Activated CD8-positive, alpha-beta memory T cell treated with anti-CD3 and anti-CD28 coated beads for 36 hours (primary cell): ENCODE results near the gene SLC10A4. TPM values are rescaled to one million over a fixed set of nuclear protein-coding genes. Genes with fewer than 3 reads are reported as not detected.
"Not testable (repeated sequence)": the region's sequence is repeated elsewhere in the genome, so short reads cannot be mapped to it uniquely, and the experiment has no call there.

Source experiments
- CTCF ChIA-PET: fragments of 350-600 bp; sonication (Branson Sonifier 250); formaldehyde crosslinking; loops from one replicate; lab custom pipeline; 2021; ENCODE audit warnings: antibody characterized with exemption; lab: Charles Lee
- POLR2A ChIA-PET: fragments of 350-600 bp; sonication (Branson Sonifier 250); formaldehyde crosslinking; loops from one replicate; lab custom pipeline; 2021; ENCODE audit warnings: antibody characterized with exemption; lab: Charles Lee
- total RNA-seq, 2 experiments: library from RNA; stranded (reverse); gene quantifications; one replicate each; pipeline ENCODE4 v1.2.3, GENCODE V29; 2021

The SLC10A4 gene
- total RNA-seq = under 1 TPM in 1 of 2 experiments, not detected in 1; 0.11 TPM

DNA sequence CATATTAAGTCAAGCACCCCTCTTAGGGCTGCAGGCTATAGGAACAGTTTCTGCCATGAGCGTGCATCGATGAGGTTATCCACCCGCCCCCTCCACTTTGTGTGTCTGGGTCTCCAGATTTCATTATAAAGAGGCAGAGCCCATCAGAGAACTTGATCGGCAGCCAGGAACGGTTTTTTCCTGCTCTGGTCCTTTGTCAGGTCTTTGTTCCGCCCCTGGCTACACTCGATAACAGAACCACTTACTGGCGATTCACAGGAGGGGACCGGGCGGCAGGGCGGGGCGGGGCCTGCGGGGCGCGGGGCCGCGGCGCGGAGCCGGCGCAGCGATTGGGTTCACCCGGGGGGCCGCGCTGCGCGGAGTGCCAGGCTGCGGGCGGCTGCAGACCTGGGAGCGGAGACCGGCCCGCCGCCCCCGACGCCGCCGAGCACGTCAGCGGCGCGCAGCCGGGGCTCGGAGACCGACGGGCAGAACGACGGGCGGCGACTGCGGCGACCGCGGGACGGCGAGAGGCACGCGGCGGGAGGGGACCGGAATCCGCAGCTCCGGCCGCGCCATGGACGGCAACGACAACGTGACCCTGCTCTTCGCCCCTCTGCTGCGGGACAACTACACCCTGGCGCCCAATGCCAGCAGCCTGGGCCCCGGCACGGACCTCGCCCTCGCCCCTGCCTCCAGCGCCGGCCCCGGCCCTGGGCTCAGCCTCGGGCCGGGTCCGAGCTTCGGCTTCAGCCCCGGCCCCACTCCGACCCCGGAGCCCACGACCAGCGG lies at the start of gene SLC10A4:
TSS of gene SLC10A4 (plus strand) at position 338 of the 771 bp plus-strand sequence. CDS start at position 557, 219 bp downstream.
- POLR2A ChIA-PET = no interaction called here

DNA sequence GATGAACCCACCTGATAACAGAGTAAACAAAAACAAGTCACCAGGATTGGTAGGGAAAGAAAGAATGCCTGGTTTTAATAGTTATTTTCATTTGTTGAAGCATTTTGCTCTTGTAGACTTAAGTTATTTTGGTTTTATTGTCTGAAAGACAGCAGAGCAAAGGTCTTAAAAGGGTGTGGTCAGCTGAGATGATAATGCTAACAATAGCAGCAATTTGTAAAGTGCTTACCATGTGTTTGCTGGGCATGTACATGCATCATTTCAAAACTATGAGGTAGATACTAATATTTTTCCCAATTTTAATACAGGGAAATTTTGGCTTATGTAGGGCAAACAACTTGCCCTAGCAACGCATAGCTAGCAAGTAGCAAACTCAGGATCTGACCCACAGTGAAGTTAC lies 46.8 kb upstream of the SLC10A4 start:
- CTCF ChIA-PET = no interaction called here
- POLR2A ChIA-PET = no interaction called here

More for the DNA sequence above, at the start of gene SLC10A4:
- CTCF ChIA-PET = no interaction called here

DNA sequence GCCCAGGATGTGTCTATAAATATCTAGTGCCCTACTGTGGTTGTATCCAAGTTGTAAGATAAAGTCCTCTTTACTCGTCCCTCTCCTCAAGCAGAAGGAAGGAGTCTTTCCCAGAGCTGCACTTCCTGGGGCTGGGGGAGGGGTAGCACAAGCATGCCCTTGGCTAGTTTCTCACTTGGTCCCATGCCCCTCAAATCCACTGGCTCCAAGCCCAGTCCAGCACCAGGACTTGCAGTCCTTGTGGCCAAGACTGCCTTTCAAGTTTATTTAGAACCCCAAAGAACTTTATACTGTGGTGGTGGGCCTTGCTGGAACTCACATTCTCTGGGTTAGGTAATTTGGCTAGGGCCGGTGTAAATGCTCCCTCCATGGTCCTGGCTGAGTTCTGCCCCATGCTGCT lies 43.2 kb upstream of the SLC10A4 start:
- POLR2A ChIA-PET = no interaction called here
- CTCF ChIA-PET = no interaction called here

DNA sequence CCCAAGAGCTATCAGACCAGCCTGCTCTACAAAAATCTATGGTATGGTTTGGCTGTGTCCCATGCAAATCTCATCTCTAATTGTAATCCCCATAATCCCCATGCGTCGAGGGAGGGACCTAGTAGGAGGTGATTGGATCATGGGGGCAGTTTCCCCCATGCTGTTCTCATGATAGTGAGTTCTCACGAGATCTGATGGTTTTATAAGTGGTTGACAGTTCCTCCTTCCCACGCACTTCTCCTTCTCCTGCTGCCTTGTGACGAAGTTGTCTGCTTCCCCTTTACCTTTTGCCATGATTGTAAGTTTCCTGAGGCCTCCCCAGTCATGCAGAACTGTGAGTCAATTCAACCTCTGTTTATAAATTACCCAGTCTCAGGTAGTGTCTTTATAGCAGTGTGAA lies 42.2 kb upstream of the SLC10A4 start:
- CTCF ChIA-PET = interaction anchor here (0.7 kb wide), 1 partner anchor 8 kb away, joined by 3 read pairs; no protein-coding TSS in a partner anchor
- POLR2A ChIA-PET = not testable (repeated sequence)

- CTCF ChIA-PET = interaction anchor here (1.1 kb wide), 1 partner anchor 111 kb away, joined by 3 read pairs; no protein-coding TSS in a partner anchor
- POLR2A ChIA-PET = no interaction called here
Observed at GRCh38 chr4:48445704-48446103, 37.4 kb upstream of the SLC10A4 start.

DNA sequence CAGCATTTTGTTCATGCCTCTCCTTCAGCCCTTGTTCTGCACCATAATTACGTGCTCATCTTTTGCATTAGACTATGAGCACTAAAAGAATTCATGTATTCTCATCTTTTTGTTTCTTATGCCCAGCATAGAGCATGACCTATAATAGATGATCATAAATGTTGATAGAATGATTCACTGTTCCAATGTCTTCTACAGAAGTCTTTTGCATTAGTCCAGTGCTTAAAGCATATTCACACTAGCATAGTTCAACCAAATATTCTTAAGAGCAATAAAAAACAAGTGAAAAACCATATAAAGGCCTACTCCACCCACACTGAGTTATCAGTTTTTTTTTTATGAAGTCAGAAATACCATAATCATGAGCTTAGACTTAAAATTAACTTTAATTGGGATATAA lies 36.5 kb upstream of the SLC10A4 start:
- ChIA-PET CTCF (interaction anchor here (0.7 to 1.1 kb wide), 3 partner anchors 112 to 521 kb away, joined by 3 read pairs; no protein-coding TSS in a partner anchor), POLR2A (no interaction called here)

DNA sequence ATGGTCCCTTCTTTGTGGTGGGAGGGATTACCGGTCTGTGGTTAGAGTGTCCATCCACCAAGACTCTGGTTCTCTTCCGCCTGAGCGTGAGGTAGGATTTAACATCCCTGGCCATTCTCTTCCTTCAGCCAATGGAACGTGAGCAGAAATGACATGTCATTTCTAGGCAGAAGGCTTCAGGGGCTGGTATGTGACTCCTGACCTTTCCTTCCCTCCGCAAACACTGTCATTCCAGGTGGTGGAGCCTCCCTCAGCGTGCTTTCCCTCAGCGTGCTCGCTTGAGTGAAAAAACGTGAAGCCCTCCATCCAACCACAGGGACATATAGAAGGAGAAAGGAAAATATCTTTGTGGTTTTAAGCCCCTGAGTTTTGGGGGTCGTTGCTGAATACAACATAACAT lies 34.0 kb upstream of the SLC10A4 start:
- CTCF ChIA-PET = no interaction called here
- POLR2A ChIA-PET = no interaction called here

- ChIA-PET POLR2A (no interaction called here), CTCF (no interaction called here)
Observed at GRCh38 chr4:48450740-48451139, 32.4 kb upstream of the SLC10A4 start.

DNA sequence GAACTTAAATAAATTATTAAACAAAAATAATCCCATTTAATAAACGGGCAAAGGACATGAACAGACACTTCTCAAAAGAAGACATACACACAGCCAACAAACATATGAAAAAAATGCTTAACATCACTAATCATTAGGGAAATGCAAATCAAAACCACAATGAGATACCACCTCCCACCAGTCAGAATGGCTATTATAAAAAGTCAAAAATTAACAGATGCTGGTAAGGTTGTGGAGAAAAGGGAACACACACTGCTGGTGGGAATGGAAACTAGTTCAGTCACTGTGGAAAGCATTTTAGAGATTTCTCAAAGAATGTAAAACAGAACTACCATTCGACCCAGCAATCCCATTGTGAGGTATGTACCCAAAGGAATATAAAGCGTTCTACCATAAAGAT lies 31.5 kb upstream of the SLC10A4 start:
- CTCF ChIA-PET, POLR2A ChIA-PET: not testable (repeated sequence)

GRCh38 chr4:48454591-48454990 lies 28.6 kb upstream of the SLC10A4 start:
- ChIA-PET POLR2A (no interaction called here), CTCF (no interaction called here)

- ChIA-PET POLR2A (no interaction called here), CTCF (no interaction called here)
Observed at GRCh38 chr4:48461000-48461399, 22.1 kb upstream of the SLC10A4 start.

DNA sequence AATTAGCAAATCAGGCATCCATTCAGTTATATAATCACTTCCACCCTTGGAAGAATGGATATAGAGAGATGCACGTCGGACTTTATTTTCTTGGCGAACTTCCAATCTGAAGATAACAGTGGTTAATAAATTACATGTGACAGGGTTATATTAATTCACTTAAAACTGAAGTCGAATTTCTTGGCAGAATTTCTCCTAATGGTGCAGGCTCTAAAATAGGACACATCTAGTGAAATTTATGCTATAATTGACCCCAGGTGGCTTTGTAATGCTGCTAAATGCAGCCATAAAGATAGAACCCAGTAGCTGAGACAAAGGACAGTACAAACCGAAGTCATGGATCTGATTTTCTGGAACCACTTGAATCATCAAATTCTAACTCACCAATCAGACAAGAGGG lies 20.8 kb upstream of the SLC10A4 start:
- CTCF ChIA-PET = no interaction called here

DNA sequence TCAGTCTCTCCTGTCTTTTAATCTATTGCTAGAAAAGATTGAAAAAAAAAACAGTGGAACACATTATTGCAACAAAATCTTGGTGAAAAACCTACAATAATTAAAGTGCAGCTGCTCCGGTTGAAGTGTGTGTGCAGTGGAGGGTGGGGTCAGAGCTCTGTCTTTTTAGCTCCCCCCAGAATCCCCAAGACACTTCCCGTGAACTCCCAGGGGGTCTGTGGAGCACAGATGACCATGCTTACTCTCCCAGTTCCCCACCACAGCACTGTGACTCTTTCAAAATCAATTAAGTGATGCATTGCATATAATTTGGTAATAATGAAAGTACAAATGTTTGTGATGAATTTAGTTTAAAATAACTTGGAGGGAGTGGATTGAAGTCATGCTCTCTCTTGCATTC lies 15.7 kb upstream of the SLC10A4 start:
- POLR2A ChIA-PET = interaction anchor here (0.7 kb wide), 1 partner anchor 117 kb away, joined by 3 read pairs; no protein-coding TSS in a partner anchor
- CTCF ChIA-PET = no interaction called here

More for the DNA sequence above, 20.8 kb upstream of the SLC10A4 start:
- POLR2A ChIA-PET = no interaction called here

- ChIA-PET CTCF (no interaction called here), POLR2A (no interaction called here)
Observed at GRCh38 chr4:48467891-48468290, 15.3 kb upstream of the SLC10A4 start.

DNA sequence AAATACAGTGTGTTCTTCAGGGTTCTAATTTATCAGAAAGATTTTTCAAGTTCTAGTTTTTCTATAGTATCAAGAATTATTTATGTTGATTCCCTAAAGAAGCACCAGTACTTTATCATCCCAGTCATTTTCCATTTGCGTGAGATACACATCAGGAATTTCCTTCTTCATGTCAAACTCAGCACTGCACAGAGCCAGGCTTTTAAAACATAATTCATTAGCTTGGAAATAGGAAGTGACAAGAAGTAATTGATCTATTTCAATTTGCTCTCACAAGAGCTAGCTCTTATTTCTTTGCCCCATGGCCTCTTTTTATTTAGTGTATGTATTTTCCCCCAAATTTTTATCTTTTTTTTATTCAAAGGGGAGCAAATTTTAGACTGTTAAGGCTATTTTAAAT lies 13.0 kb upstream of the SLC10A4 start:
- ChIA-PET POLR2A (no interaction called here), CTCF (interaction anchor here (0.6 kb wide), 1 partner anchor 432 kb away, joined by 3 read pairs; no protein-coding TSS in a partner anchor)

DNA sequence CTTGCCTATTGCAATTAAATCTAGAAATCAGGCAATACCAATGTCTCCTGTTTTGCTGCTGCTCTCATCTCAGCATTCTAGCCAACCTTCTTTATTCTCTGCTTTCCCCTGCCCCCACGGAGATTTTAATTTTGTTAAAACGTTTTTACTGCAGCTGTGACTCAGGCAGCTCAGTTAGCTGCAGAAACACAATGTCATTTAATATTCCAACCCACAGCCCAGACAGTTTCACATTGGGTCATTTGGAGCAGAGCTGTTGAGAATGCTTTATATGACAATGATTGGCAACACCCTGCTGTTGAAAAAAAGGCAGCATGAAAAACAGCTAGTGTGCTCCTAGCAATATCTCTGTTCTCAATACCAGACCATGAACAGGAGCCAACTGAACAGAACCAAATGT lies 12.6 kb upstream of the SLC10A4 start:
- CTCF ChIA-PET = no interaction called here
- POLR2A ChIA-PET = no interaction called here

GRCh38 chr4:48472794-48473193 lies 10.3 kb upstream of the SLC10A4 start:
- POLR2A ChIA-PET = no interaction called here
- CTCF ChIA-PET = no interaction called here

DNA sequence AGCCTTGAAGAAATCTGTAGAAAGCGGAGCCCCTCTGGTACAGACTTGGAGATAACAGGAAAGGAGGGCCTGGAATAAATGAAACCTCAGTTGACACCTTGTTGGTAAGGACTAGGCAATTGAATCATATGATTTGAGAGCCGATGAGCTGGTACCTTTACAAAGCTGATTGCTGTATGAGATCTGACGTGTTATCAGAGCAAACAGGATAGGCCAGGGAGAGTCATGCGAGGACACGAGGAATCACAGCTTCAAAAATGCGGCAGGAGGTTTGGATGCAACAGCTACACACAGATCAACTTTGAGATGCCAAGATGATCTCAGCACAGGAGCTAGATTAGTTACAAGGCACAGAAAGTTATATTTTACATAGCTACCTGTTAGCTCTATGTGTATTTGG lies 7.4 kb upstream of the SLC10A4 start:
- CTCF ChIA-PET = interaction anchor here (1.4 kb wide), 1 partner anchor 10 kb away, joined by 4 read pairs; no protein-coding TSS in a partner anchor
- POLR2A ChIA-PET = no interaction called here

DNA sequence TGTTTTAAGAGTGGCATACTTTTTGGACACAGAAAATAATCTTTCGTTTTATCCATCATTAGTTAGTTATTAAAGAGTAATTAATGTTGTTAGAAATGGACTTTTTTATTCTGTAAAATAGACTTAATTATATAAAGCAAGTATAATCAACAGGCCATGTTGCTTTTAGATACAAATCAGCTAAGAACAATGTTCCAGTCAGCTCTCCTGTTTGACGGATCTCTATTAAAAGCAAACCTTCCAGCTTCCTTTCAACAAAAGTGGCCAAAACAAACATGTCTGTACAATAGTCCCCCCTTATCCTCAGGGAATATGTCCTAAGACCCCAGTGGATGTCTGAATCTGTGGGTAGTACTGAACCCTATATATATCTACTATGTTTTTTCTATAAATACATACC lies 4.9 kb upstream of the SLC10A4 start:
- POLR2A ChIA-PET = no interaction called here

GRCh38 chr4:48481581-48481980 lies 1.6 kb upstream of the SLC10A4 start:
- ChIA-PET CTCF (interaction anchor here (0.9 kb wide), 1 partner anchor 91 kb away, joined by 3 read pairs; no protein-coding TSS in a partner anchor), POLR2A (no interaction called here)

More for the DNA sequence above, 4.9 kb upstream of the SLC10A4 start:
- CTCF ChIA-PET = no interaction called here
